ENCODE measurements around the gene TAF4.
"Not testable (repeated sequence)": the region's sequence is repeated elsewhere in the genome, so short reads cannot be mapped to it uniquely, and the experiment has no call there.

The TAF4 gene

DNA sequence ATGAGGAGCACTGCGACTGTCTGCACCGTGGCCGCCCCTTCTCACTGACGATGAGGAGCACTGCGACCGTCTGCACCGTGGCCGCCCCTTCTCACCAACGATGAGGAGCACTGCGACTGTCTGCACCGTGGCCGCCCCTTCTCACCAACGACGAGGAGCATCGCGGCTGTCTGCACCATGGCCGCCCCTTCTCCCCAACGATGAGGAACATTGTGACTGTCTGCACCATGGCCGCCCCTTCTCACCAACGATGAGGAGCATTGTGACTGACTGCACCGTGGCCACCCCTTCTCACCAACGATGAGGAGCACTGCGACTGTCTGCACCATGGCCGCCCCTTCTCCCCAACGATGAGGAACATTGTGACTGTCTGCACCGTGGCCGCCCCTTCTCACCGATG is 117.6 kb downstream of the TAF4 start:
- DNase-seq (ENCODE audit: low read depth) = not testable (repeated sequence)

GRCh38 chr20:61945495-61945894 is 120.2 kb downstream of the TAF4 start:
- not testable (repeated sequence) for DNase-seq (ENCODE audit: low read depth)

- DNase-seq (ENCODE audit: low read depth) = not testable (repeated sequence)
These were observed 120.7 kb downstream of the TAF4 start for GRCh38 chr20:61944967-61945366.

- no peak for DNase-seq (ENCODE audit: low read depth)
These were observed 123.2 kb downstream of the TAF4 start for GRCh38 chr20:61942526-61942925.

DNA sequence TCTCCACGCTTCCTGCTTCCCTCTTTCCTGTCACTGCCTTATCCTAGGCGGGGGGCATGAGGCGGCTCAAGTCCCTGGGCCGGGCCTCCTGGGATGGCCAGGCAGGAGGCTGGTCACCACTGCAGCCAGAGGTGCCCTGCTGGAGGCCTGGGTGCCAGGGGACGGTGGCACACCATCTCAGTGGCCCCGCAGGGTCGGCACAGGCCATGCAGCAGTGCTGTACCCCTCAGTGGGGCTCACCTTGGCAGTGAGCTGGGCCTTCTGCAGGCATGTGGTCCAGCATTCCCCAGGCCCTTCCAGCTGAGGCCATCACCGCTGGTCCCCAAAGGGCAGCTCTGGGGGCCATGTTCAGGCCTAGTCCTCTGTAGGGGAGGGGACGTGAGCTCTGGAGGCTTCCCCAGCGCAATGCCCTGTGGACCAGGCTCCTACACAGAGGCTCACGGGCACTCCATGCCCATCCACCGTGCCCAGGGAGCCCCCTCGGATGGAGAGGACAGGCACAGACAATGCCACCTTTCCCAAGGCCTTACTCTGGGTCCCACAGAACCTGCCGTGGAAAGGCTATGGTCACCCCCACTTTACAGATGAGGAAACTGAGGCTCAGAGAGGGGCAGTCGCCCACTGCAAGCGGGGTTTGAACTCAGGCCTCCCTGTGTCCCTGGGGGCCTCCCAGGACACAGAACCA is 123.8 kb downstream of the TAF4 start:
- no peak for DNase-seq (ENCODE audit: low read depth)

GRCh38 chr20:61940976-61941720 is 124.5 kb downstream of the TAF4 start:
- no peak for DNase-seq (ENCODE audit: low read depth)

DNA sequence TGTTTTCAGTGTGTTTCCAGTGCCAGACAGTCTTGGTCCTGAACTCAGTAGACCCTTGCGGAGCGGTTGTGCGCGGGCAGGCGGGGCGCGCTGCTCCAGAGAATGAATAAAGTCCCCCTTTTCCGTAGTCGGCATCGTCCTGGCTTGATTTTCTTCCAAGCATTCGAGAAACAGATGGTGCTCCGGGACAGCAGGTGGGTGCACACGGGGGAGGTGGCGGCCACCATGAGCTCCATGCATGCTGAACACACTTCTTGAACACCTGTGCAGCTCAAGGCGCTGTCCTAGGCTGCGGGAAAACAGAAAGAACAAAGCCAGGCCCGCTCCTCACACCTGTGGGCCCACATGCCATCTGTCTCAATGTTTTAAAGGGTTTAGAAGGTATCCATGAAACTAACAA is 125.2 kb downstream of the TAF4 start:
- DNase-seq (ENCODE audit: low read depth) = no peak

DNA sequence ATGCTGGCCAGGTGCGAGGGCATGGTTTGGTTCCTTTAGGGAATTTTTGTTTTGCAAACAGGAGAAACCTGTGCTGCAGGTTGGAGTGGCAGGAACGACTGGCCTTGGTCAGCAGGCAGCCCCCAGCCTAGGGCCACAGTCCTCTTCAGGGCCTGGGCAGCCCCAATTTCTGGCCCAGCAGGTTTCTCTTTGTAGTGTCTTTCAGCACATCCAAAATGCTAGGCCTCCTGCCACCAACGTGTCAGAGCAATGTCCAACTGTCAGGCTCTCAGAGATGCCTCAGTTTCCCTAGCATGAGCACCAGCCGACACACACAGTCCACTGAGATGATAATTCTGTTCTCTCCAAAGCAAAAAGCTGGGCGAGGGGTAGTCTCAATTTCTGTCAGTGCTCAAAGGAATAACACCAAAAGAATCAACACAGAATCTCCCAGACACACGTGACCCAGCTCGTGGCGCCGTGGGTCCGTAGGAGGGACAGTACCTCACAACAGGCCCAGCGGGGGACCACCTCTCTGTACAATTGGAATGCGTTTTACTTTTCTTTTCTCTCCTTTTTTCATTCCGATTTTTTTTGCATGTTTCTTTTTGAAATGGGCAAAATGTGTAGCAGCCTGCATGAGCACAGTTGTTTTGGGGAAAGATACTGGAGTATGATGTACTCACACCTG is 125.9 kb downstream of the TAF4 start:
- no peak for DNase-seq (ENCODE audit: low read depth)

DNA sequence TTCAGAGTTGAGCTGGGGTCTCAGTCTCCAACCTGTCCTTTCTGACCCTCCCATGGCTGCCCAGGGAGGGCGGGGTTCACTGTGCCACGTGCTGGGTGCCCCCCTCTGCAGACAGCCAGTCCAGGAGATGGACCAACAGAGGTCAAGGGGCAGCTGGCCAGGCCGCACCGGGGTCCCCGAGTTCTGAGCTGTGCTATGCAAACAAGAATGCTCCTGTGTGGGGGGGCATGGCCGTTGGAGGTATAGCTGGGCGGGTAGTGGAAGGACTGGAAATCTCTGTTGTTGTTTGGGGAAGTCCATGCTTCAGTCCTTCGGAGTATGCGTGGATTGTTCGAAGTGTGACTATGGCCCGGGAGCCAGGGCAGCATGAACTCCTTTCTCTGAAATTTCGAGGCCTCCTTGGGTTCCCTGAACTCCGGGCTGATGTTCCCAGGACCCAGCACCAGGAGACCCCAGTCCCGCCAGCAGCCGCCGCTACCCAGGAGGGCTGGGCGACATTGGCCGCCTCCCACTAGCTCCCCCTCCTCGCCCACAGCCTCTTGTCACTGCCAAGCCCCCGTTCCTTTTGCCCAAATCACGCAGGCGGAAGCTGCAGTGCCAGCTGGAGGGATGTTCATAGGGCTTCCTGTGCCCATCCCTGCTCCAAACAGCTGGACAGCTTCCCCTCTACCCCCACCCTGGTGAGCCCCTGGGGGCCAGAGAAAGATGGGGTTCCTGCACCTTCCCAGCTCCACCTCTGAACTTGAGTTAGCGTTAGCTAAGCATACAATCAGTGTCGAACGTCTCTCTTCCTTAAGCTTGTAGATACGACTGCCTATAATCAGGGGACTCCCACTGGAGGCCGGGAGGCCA is 126.6 kb downstream of the TAF4 start:
- DNase-seq (ENCODE audit: low read depth) = no peak

DNA sequence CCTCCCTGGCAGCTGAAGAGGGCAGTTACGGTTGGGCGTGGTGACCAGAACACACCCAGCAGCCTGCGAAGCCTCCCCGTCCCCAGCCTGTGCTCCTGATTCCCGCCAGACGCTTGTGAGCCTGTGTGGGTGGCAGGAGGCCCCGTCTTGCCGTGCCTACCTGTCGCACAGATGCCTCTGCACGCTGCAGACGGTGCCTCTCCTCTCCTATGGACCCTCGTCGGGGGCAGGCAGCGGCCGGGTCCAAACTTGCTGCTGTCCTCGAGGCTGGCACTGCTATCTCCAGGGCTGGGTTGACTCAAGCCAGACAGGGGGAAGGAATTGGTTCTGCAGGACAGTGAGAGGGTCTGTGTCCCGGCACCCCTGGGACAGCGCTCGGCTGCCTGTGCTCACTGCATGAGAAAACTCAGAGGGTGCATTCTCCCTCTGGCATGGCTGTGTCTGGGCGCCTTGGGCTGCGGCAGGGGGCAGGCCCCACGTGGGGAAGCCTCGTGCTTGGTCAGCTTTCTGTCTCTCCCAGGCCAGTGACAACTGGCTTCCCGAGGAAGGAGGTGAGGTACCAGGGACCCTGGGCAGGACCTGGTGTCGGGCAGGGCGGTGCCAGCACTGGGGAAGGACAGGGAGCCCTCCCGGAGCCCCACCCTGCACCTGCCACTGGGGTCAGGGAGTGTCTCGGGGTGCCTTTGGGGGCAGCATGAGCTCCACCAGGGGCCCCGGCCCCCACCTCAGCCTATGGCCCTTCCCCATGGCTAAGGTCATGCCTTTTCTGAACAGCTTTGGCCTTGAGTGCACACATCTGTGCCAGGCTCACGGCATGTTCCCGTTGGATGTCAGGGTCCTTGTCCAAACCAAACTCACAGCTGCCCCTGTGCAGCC is 127.5 kb downstream of the TAF4 start:
- DNase-seq (ENCODE audit: low read depth) = no peak

DNA sequence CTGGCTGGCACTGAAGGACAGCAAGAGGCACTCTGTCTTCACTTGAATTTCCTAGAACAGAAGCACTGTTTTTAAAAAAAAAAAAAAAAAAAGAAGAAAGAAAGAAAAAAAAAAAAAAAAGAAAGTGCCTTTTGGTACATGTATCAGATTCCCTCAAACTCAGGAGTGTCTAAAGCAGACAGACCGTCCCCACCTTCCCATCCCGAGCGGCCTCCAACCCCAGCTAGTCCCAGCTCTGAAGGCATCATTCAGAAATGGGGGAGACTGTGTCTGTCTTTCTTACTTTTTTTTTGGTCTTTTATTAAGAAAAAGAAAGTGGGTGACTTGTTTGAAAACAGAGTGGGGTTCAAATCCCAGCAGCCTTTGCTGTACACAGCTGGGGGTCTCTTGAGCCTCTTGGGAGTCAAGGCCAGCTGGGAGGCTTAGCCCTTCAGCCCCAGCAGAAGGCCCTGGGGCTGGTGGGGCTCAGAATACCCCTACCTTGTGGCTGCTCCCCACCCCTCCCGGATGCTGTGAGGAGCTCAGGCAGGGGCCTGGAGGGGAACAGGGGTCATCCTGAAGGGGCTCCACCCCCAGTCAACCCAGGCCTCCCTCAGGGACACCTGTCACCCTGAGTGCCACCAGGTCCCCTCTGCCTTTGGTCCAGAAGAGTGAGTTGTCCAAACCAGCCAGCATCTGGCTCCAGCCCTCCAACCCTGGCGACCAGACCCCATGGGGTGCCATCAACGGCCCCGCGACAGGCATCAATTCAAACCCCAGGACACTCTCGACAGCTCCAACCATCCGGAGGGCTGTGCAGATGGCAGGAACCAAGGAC is 128.3 kb downstream of the TAF4 start:
- DNase-seq (ENCODE audit: low read depth) = no peak

DNA sequence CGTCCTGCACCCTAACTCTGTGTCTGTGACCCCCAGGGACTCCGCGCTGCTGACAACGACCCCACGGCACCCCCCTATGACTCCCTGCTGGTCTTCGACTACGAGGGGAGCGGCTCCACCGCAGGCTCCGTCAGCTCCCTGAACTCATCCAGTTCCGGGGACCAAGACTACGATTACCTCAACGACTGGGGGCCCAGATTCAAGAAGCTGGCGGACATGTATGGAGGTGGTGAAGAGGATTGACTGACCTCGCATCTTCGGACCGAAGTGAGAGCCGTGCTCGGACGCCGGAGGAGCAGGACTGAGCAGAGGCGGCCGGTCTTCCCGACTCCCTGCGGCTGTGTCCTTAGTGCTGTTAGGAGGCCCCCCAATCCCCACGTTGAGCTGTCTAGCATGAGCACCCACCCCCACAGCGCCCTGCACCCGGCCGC is 129.0 kb downstream of the TAF4 start:
- DNase-seq (ENCODE audit: low read depth) = no peak

DNA sequence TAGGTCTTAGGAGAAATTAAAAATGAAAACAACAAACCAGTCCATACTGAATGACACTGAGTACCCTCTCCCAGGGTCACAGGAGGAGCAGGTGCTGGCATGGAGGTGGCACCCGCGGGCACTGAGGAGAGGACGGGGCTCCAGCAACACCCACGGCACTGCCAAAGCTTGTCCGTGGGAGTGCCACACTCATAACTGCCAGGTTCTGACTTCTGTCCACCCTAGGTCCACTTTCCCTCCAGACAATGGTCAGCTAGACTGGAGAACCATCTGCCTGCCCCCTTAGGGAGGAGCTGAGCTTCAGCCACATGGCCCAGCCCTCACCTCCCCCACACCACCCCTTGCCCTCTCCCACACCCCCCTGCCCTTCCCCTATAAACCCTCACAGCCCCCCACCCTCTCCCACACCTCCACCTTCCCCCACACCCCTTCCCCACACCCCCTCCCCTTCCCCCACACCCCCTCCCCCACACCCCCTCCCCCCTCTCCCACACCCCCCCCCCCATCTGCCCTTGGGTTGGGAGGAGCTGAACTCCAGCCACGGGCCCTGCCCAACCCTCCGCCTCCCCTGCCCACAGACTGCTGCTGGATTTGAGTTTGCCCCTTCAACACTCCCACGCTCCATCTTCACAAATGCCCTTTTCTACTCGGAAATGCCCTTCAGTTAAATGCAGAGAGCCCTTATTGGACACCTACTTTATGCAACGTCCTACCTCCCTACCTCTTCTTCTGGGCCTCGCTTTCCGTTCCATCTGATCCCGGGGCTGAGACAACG is 129.6 kb downstream of the TAF4 start:
- no peak for DNase-seq (ENCODE audit: low read depth)

GRCh38 chr20:61934716-61935530 is 130.8 kb downstream of the TAF4 start:
- DNase-seq (ENCODE audit: low read depth) = no peak

- no peak for DNase-seq (ENCODE audit: low read depth)
These were observed 131.5 kb downstream of the TAF4 start for GRCh38 chr20:61933951-61934715.

GRCh38 chr20:61933481-61933950 is 132.2 kb downstream of the TAF4 start:
- no peak for DNase-seq (ENCODE audit: low read depth)

- no peak for DNase-seq (ENCODE audit: low read depth)
These were observed 132.8 kb downstream of the TAF4 start for GRCh38 chr20:61932711-61933480.
